ENCODE results near the gene DAZ1. TPM values are rescaled to one million over a fixed set of nuclear protein-coding genes. Genes with fewer than 3 reads are reported as not detected.

Gene DAZ1
- total RNA-seq, 2 experiments from 2014 or later: not detected

Other genes starting within 250 kb of the DAZ1 start
- not detected in 2 replicates for gene BPY2, start 214.7 kb downstream of the DAZ1 start, total RNA-seq (2014; rRNA removed; shearing (Covaris generic))
- not detected in 2 replicates for gene BPY2, start 214.7 kb downstream of the DAZ1 start, total RNA-seq (2022)
- not detected in 2 replicates for gene DAZ2, start 20.5 kb upstream of the DAZ1 start, total RNA-seq (2014; rRNA removed; shearing (Covaris generic))
- gene DAZ2, start 20.5 kb upstream of the DAZ1 start, total RNA-seq (2022): not detected in 2 replicates

Data from OCI-LY7 (cell line).